Thyroid gland (tissue), 4 donors: ENCODE data around the gene HNRNPA3. TPM values are rescaled to one million over a fixed set of nuclear protein-coding genes. Genes with fewer than 3 reads are reported as not detected.
"Not testable (repeated sequence)": the region's sequence is repeated elsewhere in the genome, so short reads cannot be mapped to it uniquely, and the experiment has no call there.

ENCODE experiments used
- DNase-seq, 2 donors: peaks; one replicate each; pipeline ENCODE4 v3.0.0-alpha.2; 2019
- H3K27ac ChIP-seq, 3 donors: fragments of 200-600 bp; sonication (generic); 1 replicate in 2 of 3; 2 replicates in 1 of 3; pipeline ENCODE4 v1.5.1; 2016 to 2019; ENCODE audit warnings: mild to moderate bottlenecking in 1 of 3, moderate library complexity in 1 of 3
- H3K27me3 ChIP-seq: fragments of 200-600 bp; sonication (generic); one replicate; pipeline ENCODE4 v1.5.1; 2019
- H3K36me3 ChIP-seq, 2 donors: fragments of 200-600 bp; sonication (generic); one replicate each; pipeline ENCODE4 v1.5.1; 2016 to 2019
- H3K4me1 ChIP-seq, 2 donors: fragments of 200-600 bp; sonication (generic); one replicate each; pipeline ENCODE4 v1.5.1; 2017 to 2019
- H3K4me3 ChIP-seq, 3 donors: fragments of 200-600 bp; sonication (generic); replicated peaks in 1 of 3; 1 replicate in 2 of 3; 2 replicates in 1 of 3; pipeline ENCODE4 v1.5.1; 2016; ENCODE audit warnings: mild to moderate bottlenecking in 1 of 3
- H3K9me3 ChIP-seq: fragments of 200-600 bp; sonication (generic); one replicate; pipeline ENCODE4 v1.5.1; 2017
- CTCF ChIP-seq, 6 experiments: fragments of 200-600 bp in 3 of 6; fragments of 450-650 bp in 3 of 6; sonication (generic) in 3 of 6; IDR thresholded peaks; one replicate each; pipeline ENCODE4 v1.5.1; 2016 to 2019; ENCODE audit warnings: antibody characterized with exemption in 6 of 6, mild to moderate bottlenecking in 2 of 6, inconsistent platforms in 1 of 6, moderate library complexity in 1 of 6
- POLR2A ChIP-seq, 2 donors: fragments of 450-650 bp; IDR thresholded peaks; one replicate each; pipeline ENCODE4 v1.6.1; 2017; ENCODE audit warnings: antibody characterized with exemption in 2 of 2, mild to moderate bottlenecking in 2 of 2, moderate library complexity in 1 of 2
- WGBS, 2 donors: methylation state at CpG; one replicate each; pipeline ENCODE4 v1.1.5; 2017; 5-methylcytosine and 5-hydroxymethylcytosine counted together
- intact Hi-C: fragments of 100-400 bp; cut with DNase I; formaldehyde crosslinking; loops from one replicate; pipeline ENCODE4 v1.15.1; 2023
- total RNA-seq, 4 donors: library from RNA; depleted of rRNA; stranded (reverse); fragments of >200 nt; gene quantifications; one replicate each; pipeline ENCODE4 v1.2.3, GENCODE V29; 2016

The HNRNPA3 gene
- total RNA-seq, 4 donors from 2014 or later: 80.3 to 115 (median 82.3) TPM

DNA sequence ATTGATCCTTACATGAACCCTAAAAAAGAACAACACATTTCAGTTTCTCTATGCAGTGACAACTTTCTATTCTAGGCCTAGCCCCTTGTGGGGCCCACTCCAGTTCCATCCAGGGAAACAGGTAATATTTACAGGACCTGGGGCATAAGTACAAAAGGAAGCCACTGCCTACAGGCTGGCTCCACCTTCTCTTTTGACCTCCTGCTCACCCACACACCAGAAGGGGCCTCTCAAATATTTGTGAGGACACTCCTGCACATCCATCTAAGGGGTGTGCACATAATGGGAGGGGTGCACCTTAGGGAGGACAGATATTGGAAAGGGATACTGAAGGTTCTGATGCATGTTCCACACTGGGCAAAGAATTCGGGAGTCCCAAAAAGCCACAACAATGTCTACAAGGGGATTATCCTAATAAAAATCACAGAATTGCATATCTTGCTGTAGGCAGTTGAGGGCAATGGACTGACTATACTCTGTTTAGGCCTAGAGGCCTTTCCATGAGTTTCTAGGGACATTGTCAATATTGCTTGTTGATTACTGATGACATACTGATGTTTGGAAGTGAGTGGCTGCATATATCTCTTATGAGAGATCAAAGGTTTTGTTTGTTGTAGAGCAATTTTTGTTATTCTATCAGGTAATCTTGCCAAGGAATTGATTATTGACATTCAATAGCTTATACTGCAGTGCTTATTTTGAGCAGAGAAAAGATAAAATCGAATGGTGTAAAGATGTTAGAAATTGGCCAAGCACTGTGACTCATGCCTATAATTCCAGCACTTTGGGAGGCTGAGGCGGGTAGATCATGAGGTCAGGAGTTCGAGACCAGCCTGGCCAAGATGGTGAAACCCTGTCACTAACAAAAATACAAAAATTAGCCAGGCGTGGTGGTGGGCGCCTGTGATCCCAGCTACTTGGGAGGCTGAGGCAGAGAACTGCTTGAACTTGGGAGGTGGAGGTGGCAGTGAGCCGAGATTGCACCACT lies 23.8 kb upstream of the HNRNPA3 start:
- H3K27me3 ChIP-seq: no peaks in the 10 kb centered on the region
- WGBS, 2 donors: 95 to 96% methylated on average over 7 of the region's 7 CpGs
- H3K9me3 ChIP-seq: no peaks in the 10 kb centered on the region
- no peaks in the 10 kb centered on the region for H3K4me1 ChIP-seq
- intact Hi-C loops: no loop called here
- H3K36me3 ChIP-seq: no peaks in the 10 kb centered on the region
- TF ChIP-seq POLR2A (IDR thresholded peaks at IDR 0.05) (no peak), CTCF (IDR thresholded peaks at IDR 0.05) (no peak)
- no peak for DNase-seq
- H3K4me3 ChIP-seq: no peak overlapping the region
- no peak overlapping the region for H3K27ac ChIP-seq

GRCh38 chr2:177190941-177191340 lies 21.7 kb upstream of the HNRNPA3 start:
- Histone ChIP-seq H3K4me3 (no peak overlapping the region), H3K4me1 (no peaks in the 10 kb centered on the region), H3K9me3 (no peaks in the 10 kb centered on the region), H3K27ac (no peak overlapping the region), H3K36me3 (no peaks in the 10 kb centered on the region), H3K27me3 (no peaks in the 10 kb centered on the region)
- TF ChIP-seq POLR2A (IDR thresholded peaks at IDR 0.05) (no peak), CTCF (IDR thresholded peaks at IDR 0.05) (no peak)
- WGBS, 2 donors: 92 to 98% methylated on average over 1 of the region's 1 CpG
- no peak for DNase-seq
- intact Hi-C loops: no loop called here

DNA sequence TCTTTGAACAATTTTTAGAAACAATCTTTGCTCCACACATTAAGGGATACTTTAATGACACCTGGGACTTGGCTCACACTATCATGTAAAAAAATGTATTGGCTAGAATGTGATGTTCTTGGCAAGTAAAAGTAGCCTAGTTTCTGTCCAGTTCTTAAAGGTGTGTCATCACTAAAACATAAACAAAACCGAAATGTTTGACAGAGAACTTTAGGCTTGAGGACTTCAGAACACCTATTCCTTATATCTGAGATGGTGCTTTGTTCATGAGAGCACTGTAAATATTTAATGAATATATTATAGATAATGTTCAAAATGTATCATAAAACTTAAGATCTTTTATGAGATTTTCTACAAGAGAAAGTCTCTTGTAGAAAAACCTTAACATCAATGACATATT lies 19.8 kb upstream of the HNRNPA3 start:
- no peaks in the 10 kb centered on the region for H3K4me1 ChIP-seq
- no peak for DNase-seq
- TF ChIP-seq POLR2A (IDR thresholded peaks at IDR 0.05) (no peak), CTCF (IDR thresholded peaks at IDR 0.05) (no peak)
- intact Hi-C loops: no loop called here
- no peak overlapping the region for H3K27ac ChIP-seq
- H3K27me3 ChIP-seq: no peaks in the 10 kb centered on the region
- no peaks in the 10 kb centered on the region for H3K36me3 ChIP-seq
- no peak overlapping the region for H3K4me3 ChIP-seq
- WGBS, 2 donors: 86 to 89% methylated on average over 1 of the region's 1 CpG
- no peaks in the 10 kb centered on the region for H3K9me3 ChIP-seq

DNA sequence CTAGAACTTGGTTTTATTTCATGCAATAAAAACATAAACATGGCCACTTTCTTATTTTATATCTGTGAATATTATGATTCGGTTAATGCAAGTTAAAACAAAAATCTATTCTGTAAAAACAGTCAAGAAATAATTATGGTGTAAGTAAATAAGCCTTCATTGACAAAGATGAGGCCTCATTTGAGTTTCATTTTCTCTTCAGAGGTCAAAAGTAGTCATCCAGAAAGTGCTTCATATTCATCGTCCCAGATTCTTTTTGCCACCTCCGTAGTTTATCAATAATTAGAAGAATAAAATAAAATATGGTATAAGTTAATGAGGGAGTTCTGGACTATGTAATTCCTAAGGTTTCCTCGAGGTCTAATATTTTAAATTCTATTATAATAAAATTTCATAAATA lies 19.4 kb upstream of the HNRNPA3 start:
- Histone ChIP-seq H3K4me3 (no peak overlapping the region), H3K27ac (no peak overlapping the region), H3K36me3 (no peaks in the 10 kb centered on the region), H3K27me3 (no peaks in the 10 kb centered on the region), H3K4me1 (no peaks in the 10 kb centered on the region), H3K9me3 (no peaks in the 10 kb centered on the region)
- 85 to 87% methylated on average over 4 of the region's 4 CpGs for WGBS, 2 donors
- intact Hi-C loops: no loop called here
- DNase-seq: no peak
- TF ChIP-seq CTCF (IDR thresholded peaks at IDR 0.05): no peak
- no peak for TF ChIP-seq POLR2A (IDR thresholded peaks at IDR 0.05)

DNA sequence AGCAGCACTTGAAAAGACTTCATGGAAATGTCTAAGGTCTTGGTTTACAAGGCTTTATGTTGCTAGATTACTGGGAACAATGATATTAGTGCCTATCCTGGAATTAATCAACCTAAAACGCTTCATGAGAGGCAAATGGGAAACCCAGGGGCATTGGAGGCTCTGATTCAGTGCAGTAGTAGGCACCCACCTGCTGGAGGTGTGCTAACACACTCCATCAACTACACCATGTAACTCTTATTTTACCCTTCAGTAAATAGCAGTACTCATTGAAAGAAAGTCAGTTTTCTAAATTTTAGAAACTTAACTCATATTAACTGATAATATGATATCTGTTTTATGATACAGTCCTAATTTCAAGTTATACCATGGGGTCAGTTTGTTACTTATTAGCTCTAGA lies 17.4 kb upstream of the HNRNPA3 start:
- no peak for TF ChIP-seq POLR2A (IDR thresholded peaks at IDR 0.05)
- TF ChIP-seq CTCF (IDR thresholded peaks at IDR 0.05): peak in 1 of 6 experiments; percentile 14
- intact Hi-C loops: no loop called here
- H3K4me3 ChIP-seq: no peak overlapping the region
- H3K36me3 ChIP-seq: no peaks in the 10 kb centered on the region
- H3K4me1 ChIP-seq: no peaks in the 10 kb centered on the region
- 75 to 81% methylated on average over 1 of the region's 1 CpG for WGBS, 2 donors
- no peak for DNase-seq
- H3K27me3 ChIP-seq: no peaks in the 10 kb centered on the region
- no peaks in the 10 kb centered on the region for H3K9me3 ChIP-seq
- no peak overlapping the region for H3K27ac ChIP-seq

DNA sequence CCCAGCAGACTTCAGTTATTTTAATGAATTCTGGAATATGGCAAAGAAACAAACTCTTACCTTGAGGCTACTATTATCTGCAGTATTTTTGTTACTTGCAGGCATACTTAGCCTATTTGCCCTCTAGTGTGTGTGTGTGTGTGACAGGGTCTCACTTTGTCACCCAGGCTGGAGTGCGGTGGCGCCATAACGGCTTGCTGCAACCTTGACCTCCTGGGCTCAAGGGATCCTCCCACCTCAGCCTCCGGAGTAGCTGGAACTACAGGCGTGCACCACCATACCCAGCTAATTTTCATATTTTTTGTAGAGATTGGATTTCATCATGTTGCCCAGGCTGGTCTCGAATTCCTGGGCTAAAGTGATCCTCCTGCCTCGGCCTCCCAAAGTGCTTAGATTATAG lies 12.2 kb upstream of the HNRNPA3 start:
- Histone ChIP-seq H3K27ac (peak overlapping the region in 1 of 3 donors; percentile 12), H3K4me1 (peaks cover 15 to 21% of the 10 kb centered on the region in 2 donors)
- H3K36me3 ChIP-seq, H3K27me3 ChIP-seq, H3K9me3 ChIP-seq, DNase-seq, intact Hi-C loops, H3K4me3 ChIP-seq: not testable (repeated sequence)
- 96 to 97% methylated on average over 7 of the region's 7 CpGs for WGBS, 2 donors
